Measurements from ENCODE around the gene CENPL. TPM values are rescaled to one million over a fixed set of nuclear protein-coding genes. Genes with fewer than 3 reads are reported as not detected.

The CENPL gene
- total and polyA plus RNA-seq, 9 of the 15 experiments (the other 6 are each of a cell fraction or from before 2014, with no cell fraction given): 33.0 to 52.7 (median 39.7) TPM

- TF ChIP-seq ZNF318 (IDR thresholded peaks at IDR 0.05; ENCODE audit: borderline replicate concordance in 1 of 2, low read depth in 1 of 2): peak in 1 of 2 experiments; percentile 77; a peak in 2 of 4 replicates
- TF ChIP-seq THRAP3 (IDR thresholded peaks at IDR 0.05; ENCODE audit: borderline replicate concordance): no peak
- peak; percentile 84 to 87 for TF ChIP-seq SIN3A (IDR thresholded peaks at IDR 0.05; ENCODE audit: borderline replicate concordance in 2 of 2, control insufficient read depth in 1 of 2, low read depth in 2 of 2, low read length in 2 of 2)
- TF ChIP-seq ZBTB5 (IDR thresholded peaks at IDR 0.05): no peak
- TF ChIP-seq SMC3 (conservative IDR thresholded peaks at IDR 0.05; ENCODE audit: insufficient read depth, low read depth, low read length): no peak
- no peak for TF ChIP-seq EGR1 (conservative IDR thresholded peaks at IDR 0.05)
- peak; percentile 96 for TF ChIP-seq NFRKB (IDR thresholded peaks at IDR 0.05; ENCODE audit: low read depth)
- TF ChIP-seq EWSR1 (IDR thresholded peaks at IDR 0.05; ENCODE audit: borderline replicate concordance, low read depth, partially characterized antibody): no peak
- no peak for TF ChIP-seq STAG1 (CRISPR knock-in tag; IDR thresholded peaks at IDR 0.05; ENCODE audit: borderline replicate concordance)
- no peak for TF ChIP-seq ZNF23 (CRISPR knock-in tag; IDR thresholded peaks at IDR 0.05)
- TF ChIP-seq YY1 (IDR thresholded peaks at IDR 0.05; ENCODE audit: borderline replicate concordance in 1 of 3, control insufficient read depth in 1 of 3, extremely low read depth in 1 of 3, insufficient read depth in 3 of 3, insufficient read length in 1 of 3, insufficient replicate concordance in 2 of 3, low read depth in 1 of 3, low read length in 2 of 3): peak in 2 of 3 experiments; percentile 75 to 88
- TF ChIP-seq IRF1 (CRISPR knock-in tag; IDR thresholded peaks at IDR 0.05; ENCODE audit: borderline replicate concordance): no peak
- TF ChIP-seq HOXB6 (CRISPR knock-in tag; IDR thresholded peaks at IDR 0.05; ENCODE audit: borderline replicate concordance): no peak; the same call in 1 of the 2 replicates
- no peak for TF ChIP-seq ZNF655 (CRISPR knock-in tag; IDR thresholded peaks at IDR 0.05)
These were observed 43.1 kb upstream of the CENPL start, which contains the start of gene GAS5 (continued) for GRCh38 chr1:173867753-173868265.
